GM04504 (cell line): ENCODE measurements around the gene TRIM21.
"Not testable (repeated sequence)": the region's sequence is repeated elsewhere in the genome, so short reads cannot be mapped to it uniquely, and the experiment has no call there.

Source experiments
- DNase-seq: peaks from one replicate; pipeline ENCODE4 v3.0.0-alpha.2; 2012; ENCODE audit warnings: low read depth

The TRIM21 gene

DNA sequence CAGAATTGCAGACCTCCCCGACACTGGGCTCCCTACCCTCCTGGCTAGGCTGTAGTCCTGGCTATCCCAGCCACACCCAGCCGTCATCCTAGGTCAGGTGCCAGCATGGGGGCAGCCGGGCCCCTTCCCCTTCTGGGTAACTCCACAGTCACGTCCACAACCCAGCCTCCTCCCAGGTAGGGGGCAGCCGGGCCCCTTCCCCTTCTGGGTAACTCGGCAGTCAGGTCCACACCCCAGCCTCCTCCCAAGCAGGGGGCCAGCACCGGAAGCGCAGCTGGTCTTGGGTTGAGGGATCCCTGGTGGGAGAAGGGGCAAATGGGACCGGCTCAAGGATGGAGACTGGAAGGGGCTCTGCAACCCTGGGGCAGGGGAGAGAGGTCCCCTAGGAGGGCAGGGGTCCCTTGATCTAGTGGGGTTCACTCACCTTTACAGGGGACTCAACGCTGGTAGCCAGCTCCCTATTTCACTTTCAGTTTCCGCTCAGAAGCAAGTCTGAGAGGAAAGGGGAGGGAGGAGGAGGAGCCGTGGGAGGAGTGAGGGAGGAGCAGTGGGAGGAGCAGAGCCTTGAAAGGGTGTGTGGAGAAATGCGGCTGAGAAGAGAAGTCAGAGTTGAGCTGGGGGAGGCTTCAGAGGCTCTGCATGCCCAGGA lies at the start of gene TRIM21:
TRIM21 (minus strand) TSS at position 494 of the 649 bp plus-strand sequence. CDS start 3,293 bp downstream, outside the sequence.
- peak; percentile 69 for DNase-seq

DNA sequence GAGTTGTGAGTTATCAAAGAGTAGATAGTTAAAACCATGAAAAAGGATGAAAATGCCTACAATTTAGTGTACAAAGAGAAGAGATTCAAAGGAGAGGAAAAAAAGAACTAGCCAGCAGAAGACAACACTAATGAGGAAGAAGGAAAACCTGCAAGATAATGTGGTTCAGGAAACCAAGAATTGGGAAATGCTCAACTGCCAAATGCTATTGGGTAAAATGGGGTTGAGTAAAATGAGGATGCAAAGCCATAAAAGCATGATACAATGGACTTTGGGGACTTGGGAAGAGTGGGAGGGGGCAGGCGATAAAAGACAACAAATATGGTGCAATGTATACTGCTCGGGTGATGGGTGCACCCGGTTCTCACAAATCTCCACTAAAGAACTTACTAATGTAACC lies 48.0 kb upstream of the TRIM21 start:
- DNase-seq: no peak

DNA sequence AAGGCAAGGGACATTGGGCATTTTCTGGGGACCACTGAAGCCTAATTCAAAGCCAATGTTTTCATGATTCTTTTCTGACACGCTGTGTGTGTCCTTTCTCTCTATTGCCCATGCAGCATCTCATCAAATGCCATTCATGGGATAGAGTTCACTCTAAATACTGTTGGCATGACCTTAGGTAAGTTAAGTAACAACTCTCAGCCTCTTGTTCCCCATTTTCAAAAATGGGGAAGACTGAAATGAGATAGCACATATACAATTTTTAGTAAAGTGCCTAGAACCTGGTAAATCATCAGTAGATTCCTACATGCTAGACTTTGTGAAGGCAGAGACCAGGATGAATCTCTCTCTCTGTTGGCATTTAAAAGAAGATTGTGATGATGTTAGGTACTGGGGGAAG lies 42.9 kb upstream of the TRIM21 start:
- DNase-seq: no peak

DNA sequence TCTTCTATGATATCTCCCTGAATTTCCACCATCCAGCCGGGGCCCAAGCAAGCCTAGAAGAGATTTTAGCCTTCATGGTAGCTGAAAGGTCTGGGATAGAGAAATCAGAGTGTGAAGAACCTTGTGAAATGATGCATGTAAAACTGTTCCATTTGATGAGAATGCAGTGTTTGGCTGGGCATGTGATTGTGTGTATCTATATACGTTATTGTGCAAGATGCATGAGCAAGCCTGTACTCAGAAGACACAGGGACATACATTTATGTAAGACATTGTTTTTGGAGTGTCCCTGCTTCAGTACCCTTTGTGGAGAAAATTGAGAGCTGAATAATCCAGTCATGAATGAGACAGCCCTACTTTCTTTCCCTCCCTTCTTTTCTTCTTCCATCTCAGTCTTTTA lies 40.4 kb upstream of the TRIM21 start:
- no peak for DNase-seq

DNA sequence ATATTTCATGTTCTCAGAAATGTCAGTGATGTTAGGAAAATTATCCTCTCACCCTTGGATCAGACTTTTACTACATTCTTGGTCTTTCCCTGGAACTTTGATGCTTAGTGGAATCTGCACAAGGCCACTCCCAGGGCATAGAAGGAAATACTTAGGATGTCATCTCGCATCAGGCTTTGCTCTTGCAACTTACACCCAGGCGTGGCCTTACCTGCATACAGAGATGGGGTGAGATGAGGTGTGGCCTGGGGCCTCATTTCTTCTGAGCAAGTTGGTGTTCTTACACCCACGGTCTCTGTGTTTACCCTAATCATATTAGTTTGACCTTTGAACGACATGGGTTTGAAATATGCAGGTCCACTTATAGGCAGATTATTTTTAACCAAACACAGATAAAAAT lies 36.5 kb upstream of the TRIM21 start:
- no peak for DNase-seq

DNA sequence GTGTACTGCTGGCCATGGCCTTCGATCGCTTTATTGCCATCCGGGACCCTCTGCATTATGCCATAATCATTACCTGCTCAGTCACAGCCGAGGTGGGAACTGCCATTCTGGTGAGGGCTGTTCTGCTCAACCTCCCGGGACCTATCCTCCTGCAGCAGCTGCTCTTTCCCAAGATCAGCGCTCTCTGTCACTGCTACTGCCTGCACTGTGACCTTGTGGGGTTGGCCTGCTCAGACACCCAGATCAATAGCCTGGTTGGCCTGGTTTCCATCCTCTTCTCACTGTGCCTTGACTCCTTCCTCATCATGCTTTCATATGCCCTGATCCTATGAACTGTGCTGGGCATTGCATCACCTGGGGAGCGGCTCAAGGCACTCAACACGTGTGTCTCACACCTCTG lies 24.9 kb upstream of the TRIM21 start:
- no peak for DNase-seq

DNA sequence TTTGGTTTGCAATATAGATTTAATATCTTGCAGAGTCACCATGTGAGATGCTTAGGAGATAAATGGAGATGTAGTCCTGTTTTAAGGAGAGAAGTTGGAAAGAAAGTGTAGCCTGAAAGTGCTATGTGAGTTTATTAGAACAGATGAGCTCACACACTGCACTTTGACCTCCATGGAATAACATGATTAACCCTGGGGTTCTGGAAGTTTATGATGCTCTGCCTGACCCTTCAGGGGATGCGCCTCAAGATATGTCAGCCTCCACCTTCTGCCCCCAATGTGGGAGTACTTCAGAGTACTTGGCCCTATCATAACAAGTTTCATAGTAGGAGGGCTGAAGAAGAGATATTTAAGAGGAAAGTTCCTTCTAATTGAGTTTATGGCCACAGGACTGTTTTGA lies 23.3 kb upstream of the TRIM21 start:
- no peak for DNase-seq

DNA sequence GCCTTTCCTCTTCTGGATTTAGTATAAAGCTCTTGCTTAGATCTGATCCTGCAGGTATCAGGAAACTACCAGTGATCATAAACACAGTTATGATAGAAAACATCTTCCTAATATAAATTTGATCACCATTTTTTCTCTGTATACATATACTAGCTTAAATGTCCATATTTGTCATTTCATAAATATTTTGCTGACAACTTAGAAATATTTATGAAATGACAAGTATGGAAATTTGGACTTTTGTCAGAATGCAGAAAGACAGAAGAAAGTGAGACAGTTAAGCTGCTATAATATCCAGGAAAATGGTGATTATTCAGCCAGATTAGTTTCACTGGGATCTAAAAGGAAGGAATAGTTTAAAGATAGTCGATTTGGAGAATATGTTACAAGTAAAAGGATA lies 22.8 kb upstream of the TRIM21 start:
- no peak for DNase-seq

DNA sequence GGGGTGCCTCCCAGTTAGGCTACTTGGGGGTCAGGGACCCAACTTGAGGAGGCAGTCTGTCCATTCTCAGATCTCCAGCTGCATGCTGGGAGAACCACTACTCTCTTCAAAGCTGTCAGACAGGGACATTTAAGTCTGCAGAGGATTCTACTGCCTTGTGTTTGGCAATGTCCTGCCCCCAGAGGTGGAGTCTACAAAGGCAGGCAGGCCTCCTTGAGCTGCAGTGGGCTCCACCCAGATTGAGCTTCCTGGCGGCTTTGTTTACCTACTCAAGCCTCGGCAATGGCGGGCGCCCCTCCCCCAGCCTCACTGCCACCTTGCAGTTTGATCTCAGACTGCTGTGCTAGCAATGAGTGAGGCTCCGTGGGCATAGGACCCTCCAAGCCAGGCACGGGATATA lies 12.7 kb upstream of the TRIM21 start:
- not testable (repeated sequence) for DNase-seq

DNA sequence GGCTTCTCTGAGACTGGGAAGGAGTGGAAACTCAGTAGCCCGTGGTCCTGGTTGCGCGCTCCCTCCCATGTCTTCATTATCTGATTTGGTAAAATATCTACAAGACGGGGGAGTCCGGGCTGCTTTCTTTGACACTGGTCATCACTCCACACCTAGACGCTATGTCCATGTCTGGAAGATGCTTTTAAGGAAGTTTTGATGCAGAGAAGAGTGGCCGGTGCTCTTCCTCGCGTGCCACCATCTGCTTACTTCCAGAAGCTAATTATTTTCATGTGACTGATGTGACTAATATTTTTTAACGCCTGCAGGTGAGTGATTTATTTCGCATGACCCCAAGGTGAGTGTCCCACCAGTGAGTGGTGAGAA lies 339 bp upstream of the TRIM21 start:
- no peak for DNase-seq

DNA sequence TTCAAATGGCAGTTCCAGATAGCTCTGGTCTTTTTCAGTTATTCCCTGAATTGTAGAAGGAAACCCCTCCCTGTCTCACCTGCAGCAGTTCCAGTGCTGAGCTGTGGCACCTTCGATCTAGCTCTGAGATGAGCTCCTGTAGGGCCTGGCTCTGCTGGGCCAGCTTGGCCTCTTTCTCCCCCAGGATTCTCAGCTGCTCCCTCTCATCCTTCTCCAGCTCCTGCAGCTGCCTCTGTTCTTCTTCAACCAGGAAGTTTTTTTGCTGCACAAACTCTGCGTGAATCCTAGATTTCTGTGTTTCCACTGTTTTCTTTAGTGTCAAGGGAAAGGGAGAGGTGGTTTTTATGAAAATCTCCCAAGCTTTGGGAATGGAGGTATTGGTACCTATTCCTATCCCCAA lies 5.3 kb downstream of the TRIM21 start:
- no peak for DNase-seq

DNA sequence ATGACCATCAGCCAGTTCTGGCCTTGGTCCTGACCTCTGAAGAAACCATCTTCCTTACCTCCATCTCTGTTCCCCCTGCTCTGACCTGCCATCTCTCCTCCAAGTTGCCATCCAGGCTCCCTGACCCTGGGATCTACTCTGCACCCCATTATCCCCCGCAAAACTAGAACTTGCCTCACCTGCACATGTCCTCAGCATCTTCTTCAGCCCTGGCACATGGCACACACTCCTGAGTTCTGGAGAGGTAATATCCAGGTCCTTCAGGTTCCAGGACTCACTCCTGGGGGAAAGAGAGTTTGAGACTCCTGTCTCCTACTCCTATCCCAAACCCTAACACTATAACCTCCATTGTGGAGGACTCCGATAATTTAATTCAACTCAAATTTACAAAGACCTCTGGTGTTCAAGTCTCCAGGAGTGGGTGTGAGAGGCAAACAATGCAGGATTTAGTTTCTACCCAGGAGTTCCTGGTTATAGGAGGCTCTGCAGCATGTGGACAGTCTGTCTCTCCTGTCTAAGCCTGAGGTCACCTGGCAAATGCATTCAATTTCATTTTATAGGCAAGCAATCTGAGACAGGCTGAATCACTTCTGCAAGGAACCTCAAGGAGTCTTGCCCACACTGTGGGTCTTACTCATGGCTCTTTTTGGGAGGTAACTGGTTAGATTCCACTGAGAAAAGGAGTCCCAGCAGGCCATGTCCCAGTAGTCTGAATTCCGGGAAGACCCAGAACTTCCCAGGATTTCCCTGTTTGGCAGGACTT lies 7.3 kb downstream of the TRIM21 start:
- DNase-seq: no peak

DNA sequence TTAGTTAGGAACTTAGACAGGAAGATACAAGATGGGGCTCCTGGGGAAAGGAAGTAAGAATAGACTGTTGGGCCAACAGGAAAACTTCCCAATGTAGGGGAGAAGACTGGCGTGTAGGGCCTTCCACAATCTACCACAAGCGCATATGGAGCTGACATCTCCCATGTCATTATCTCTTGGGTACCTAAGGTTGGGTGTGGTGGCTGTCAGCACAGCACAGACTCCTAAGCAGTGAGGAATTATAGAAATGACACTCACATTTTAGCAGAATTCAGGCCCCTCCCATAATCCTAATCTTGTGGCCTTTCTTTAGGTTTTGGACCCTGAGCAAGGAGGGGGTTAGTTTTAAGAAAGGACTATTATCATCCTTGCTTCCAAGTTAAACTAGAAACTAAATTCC lies 11.6 kb downstream of the TRIM21 start:
- DNase-seq: no peak

DNA sequence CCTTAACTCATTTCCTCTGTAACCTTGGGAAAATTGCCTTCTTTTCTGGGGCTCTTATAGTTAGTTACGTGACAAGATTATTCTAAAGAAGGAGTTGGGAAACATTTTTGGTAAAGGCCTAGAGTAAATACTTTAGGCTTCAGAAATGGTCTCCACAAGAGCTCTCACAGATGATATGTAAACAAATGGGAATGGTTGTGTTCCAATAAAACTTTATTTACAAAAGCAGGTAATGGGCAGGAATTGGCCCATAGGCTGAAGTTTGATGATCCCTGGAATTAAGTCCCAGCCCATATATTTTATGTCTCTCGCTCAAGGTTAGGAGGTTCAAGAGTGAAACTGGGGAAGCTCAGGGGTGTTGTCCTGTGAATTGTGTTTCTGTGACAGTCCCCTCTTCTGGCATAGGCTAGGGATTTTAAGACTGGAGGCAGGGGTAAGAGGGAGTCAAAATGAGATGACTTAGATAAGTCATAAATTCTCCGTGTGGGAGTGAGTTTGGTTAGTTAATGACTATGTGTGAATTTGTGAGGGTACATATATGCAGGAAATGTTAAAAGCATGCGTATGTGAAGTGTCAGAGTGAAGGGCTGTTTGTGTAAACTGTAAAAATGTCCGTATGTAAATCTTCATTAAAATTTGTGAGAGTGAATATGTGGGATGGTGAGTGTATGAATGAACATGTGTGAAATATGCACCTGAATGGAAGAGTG lies 17.9 kb downstream of the TRIM21 start:
- no peak for DNase-seq

DNA sequence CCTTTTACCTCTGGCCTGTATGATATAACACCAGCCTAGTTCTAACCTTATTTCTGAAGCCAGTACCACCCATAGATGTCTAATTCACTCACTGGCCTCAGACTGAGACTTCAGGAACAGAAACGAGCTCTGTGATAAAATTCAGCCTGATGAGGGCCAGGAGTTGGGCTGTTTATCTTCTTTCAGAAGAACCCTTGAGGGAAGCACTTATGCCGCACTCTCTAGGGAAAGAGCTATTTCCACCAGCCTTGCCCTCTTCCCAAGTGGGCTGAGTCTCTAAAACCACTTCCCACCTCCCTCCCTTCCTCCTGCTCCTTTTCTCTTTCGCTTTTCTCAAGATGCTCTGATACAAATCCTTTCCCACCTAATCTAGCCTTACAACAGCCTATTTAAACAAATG lies 23.3 kb downstream of the TRIM21 start:
- DNase-seq: no peak

DNA sequence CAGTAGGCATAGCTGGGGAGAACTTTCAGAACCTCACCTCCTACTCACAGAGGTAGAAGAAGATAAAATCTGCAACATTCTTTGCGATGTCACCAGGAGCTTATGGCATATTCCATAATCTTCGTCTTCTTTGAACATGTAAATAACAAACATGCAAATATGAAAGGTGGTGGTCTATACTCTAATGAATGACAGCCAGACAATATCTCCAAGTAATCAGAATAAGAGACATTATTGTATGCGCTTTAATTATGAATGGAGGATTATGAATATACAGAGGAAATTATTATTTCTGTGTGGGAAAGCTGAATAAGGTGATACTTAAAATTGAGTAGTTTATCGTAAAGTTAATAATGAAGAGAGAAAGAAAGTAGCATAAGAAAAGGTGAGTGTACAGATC lies 25.2 kb downstream of the TRIM21 start, which contains the start of gene OR52B4:
OR52B4 (minus strand) TSS at position 101 of the 400 bp plus-strand sequence; CDS start at position 10, 91 bp downstream.
- DNase-seq: no peak

DNA sequence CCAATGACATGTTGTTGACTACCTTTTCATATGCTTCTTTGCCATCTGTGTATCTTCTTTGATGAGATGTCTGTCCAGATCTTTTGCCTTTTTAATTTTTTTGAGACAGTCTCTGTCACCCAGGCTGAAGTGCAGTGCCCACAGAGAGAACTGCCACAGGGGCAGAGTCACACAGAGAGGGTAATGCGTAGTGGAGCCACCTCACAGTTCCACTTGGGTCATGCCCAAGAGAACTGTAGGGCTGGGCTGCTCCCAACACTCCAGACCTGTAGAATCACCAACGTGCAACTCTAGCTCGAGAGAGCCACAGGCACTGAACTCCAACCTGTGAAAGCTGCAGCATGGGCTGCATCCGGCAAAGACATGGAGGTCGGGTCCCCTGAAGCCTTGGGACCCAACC lies 45.4 kb downstream of the TRIM21 start:
- DNase-seq: not testable (repeated sequence)

DNA sequence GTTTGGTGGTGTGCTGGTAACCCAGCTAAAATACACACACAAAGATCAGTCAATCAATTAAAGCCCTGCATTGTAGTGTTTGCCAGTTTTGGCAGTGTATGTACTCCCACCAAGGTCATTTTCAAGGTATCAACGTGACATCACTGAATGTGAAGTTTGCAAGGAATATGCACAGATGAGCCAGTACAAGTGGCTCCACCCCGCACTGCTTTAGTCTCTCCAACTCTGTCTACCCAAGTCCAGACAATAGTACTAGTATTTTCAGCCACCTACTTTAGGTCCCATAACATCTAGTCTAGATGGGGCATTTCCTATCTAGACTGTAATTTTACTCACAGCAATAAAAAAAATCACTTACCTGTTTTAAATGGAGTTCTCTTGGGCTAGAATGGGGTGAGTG lies 48.1 kb downstream of the TRIM21 start:
- not testable (repeated sequence) for DNase-seq
